HCT116 (cell line): ENCODE results near the gene RUNX1. TPM values are rescaled to one million over a fixed set of nuclear protein-coding genes. Genes with fewer than 3 reads are reported as not detected.

Experiments
- ATAC-seq: fragments of 200-7000 bp; cut with Tn5 transposase; 2 replicates; pipeline ENCODE4 v1.9.1; 2020; ENCODE audit warnings: mild to moderate bottlenecking, moderate library complexity
- BruUV-seq: library from RNA; stranded (reverse); fragments of 400-500 nt; replicated peaks from 2 replicates; lab custom pipeline; 2021; lab: Mats Ljungman, UMichigan
- CTCF ChIA-PET: fragments of 300-600 bp; sonication (Branson Sonifier 250); formaldehyde crosslinking; loops from one replicate; lab custom pipeline; 2021; ENCODE audit warnings: antibody characterized with exemption; lab: Charles Lee
- POLR2A ChIA-PET: fragments of 300-600, 350-600 bp; sonication (Branson Sonifier 250); formaldehyde crosslinking; loops from one replicate; lab custom pipeline; 2021; ENCODE audit warnings: antibody characterized with exemption; lab: Charles Lee
- RAD21 ChIA-PET, 2 experiments: fragments of 300-600 bp; sonication (Branson Sonifier 250); formaldehyde crosslinking; loops; one replicate each; lab custom pipeline; 2023; ENCODE audit warnings: low total read pairs in 2 of 2; ENCODE audit not compliant: uncharacterized antibody in 2 of 2, unreplicated experiment in 2 of 2, low non-redundant PET in 1 of 2; lab: Charles Lee
- DNase-seq: peaks from one replicate; pipeline ENCODE4 v3.0.0-alpha.2; 2010; ENCODE audit warnings: low read depth, low spot score
- H2AFZ ChIP-seq: fragments of 200-600 bp; shearing (Covaris generic), sonication (generic); 2 replicates; pipeline ENCODE4 v1.6.1; 2017; ENCODE audit warnings: low read depth, mixed run types, mixed read lengths, antibody characterized with exemption, low read length; ENCODE audit not compliant: poor library complexity, severe bottlenecking
- H3K27ac ChIP-seq: 2 replicates; pipeline ENCODE4 v1.5.1; 2012; ENCODE audit warnings: low read depth, low read length
- H3K27me3 ChIP-seq: fragments of 200-600 bp; sonication (generic); 2 replicates; pipeline ENCODE4 v1.6.1; 2016; ENCODE audit warnings: mixed run types, low read length, mixed read lengths; ENCODE audit not compliant: insufficient read depth
- H3K36me3 ChIP-seq, 2 experiments: fragments of 200-500 bp in 1 of 2; fragments of 200-600 bp in 1 of 2; sonication (Bioruptor generic) in 1 of 2; sonication (generic) in 1 of 2; 2 replicates each; pipeline versions ENCODE4 v1.5.1 to v1.6.1; 2014 to 2016; ENCODE audit warnings: low read length in 2 of 2, inconsistent platforms in 1 of 2, mixed read lengths in 1 of 2, mixed run types in 1 of 2; ENCODE audit not compliant: insufficient read depth in 2 of 2, control insufficient read depth in 1 of 2
- H3K4me1 ChIP-seq, 2 experiments: fragments of 200-600 bp in 1 of 2; sonication (generic) in 1 of 2; 2 replicates each; pipeline versions ENCODE4 v1.5.1 to v1.6.1; 2012 to 2017; ENCODE audit warnings: low read length in 2 of 2, inconsistent platforms in 1 of 2, mild to moderate bottlenecking in 1 of 2, mixed read lengths in 1 of 2, mixed run types in 1 of 2, moderate library complexity in 1 of 2; ENCODE audit not compliant: insufficient read depth in 2 of 2, control insufficient read depth in 1 of 2
- H3K4me2 ChIP-seq: fragments of 200-600 bp; sonication (generic); 2 replicates; pipeline ENCODE4 v1.6.1; 2017; ENCODE audit warnings: mixed run types, low read length, mixed read lengths
- H3K4me3 ChIP-seq, 2 experiments: fragments of 200-600 bp in 1 of 2; sonication (generic) in 1 of 2; replicated peaks in 1 of 2; 2 replicates each; pipeline ENCODE4 v1.5.1; 2011 to 2016; ENCODE audit warnings: low read length in 2 of 2, control low read depth in 1 of 2, low read depth in 1 of 2, mild to moderate bottlenecking in 1 of 2, mixed read lengths in 1 of 2, mixed run types in 1 of 2
- H3K79me2 ChIP-seq: fragments of 200-600 bp; sonication (generic); 2 replicates; pipeline ENCODE4 v1.6.1; 2017; ENCODE audit warnings: mild to moderate bottlenecking, mixed run types, low read length, moderate library complexity, mixed read lengths; ENCODE audit not compliant: insufficient read depth
- H3K9ac ChIP-seq: fragments of 200-600 bp; sonication (generic); 2 replicates; pipeline ENCODE4 v1.6.1; 2016; ENCODE audit warnings: low read length, mixed read lengths
- H3K9me2 ChIP-seq: fragments of 200-600 bp; sonication (generic), shearing (Covaris generic); 2 replicates; pipeline ENCODE4 v1.6.1; 2017; ENCODE audit warnings: mixed run types, mild to moderate bottlenecking, moderate library complexity; ENCODE audit not compliant: insufficient read depth
- H3K9me3 ChIP-seq, 2 experiments: fragments of 200-500 bp in 1 of 2; fragments of 200-600 bp in 1 of 2; sonication (Bioruptor generic) in 1 of 2; sonication (generic) in 1 of 2; 2 replicates each; pipeline ENCODE4 v1.6.1; 2014 to 2017; ENCODE audit warnings: low read length in 2 of 2, mixed read lengths in 2 of 2, inconsistent platforms in 1 of 2, low read depth in 1 of 2, mild to moderate bottlenecking in 1 of 2, mixed run types in 1 of 2, moderate library complexity in 1 of 2; ENCODE audit not compliant: control insufficient read depth in 1 of 2, insufficient read depth in 1 of 2
- H4K20me1 ChIP-seq: fragments of 200-600 bp; sonication (generic), shearing (Covaris generic); 2 replicates; pipeline ENCODE4 v1.6.1; 2017; ENCODE audit warnings: mixed run types, mild to moderate bottlenecking, moderate library complexity; ENCODE audit not compliant: insufficient read depth
- ELF1 ChIP-seq: IDR thresholded peaks from 2 replicates; pipeline ENCODE4 v1.6.1; 2012; ENCODE audit warnings: low read depth, borderline replicate concordance
- JUND ChIP-seq: IDR thresholded peaks from 2 replicates; pipeline ENCODE4 v1.6.1; 2012
- RAD21 ChIP-seq: IDR thresholded peaks from 2 replicates; pipeline ENCODE4 v1.6.1; 2012; ENCODE audit warnings: low read depth, mild to moderate bottlenecking
- SIN3A ChIP-seq: IDR thresholded peaks from 2 replicates; pipeline ENCODE4 v1.6.1; 2012; ENCODE audit warnings: low read depth
- SP1 ChIP-seq: IDR thresholded peaks from 2 replicates; pipeline ENCODE4 v1.6.1; 2012; ENCODE audit warnings: low read depth
- SRF ChIP-seq: IDR thresholded peaks from 2 replicates; pipeline ENCODE4 v1.6.1; 2012; ENCODE audit warnings: low read depth
- YY1 ChIP-seq: IDR thresholded peaks from 2 replicates; pipeline ENCODE4 v1.6.1; 2011; ENCODE audit warnings: low read length, low read depth, moderate library complexity, mild to moderate bottlenecking; ENCODE audit not compliant: insufficient replicate concordance; ENCODE audit errors: extremely low read depth
- ZFX ChIP-seq: fragments of 450-650 bp; IDR thresholded peaks from 2 replicates; pipeline ENCODE4 v1.6.1; 2017
- intact Hi-C: fragments of 100-400 bp; cut with micrococcal nuclease; formaldehyde crosslinking; loops from 2 replicates; pipeline ENCODE4 v1.10.0; 2022
- total RNA-seq: library from RNA; stranded (reverse); gene quantifications from one replicate; pipeline ENCODE4 v1.2.1, GENCODE V29; 2021; ENCODE audit not compliant: unreplicated experiment
- TF ChIP-seq, protein P1 (sequence below): IDR thresholded peaks from 2 replicates; pipeline ENCODE4 v1.6.1; 2012; ENCODE audit warnings: low read depth
- TF ChIP-seq, protein P2 (sequence below), 3 experiments: fragments of 200-600 bp in 1 of 3; sonication (generic) in 1 of 3; IDR thresholded peaks in 2 of 3; conservative IDR thresholded peaks in 1 of 3; 2 replicates each; pipeline ENCODE4 v1.5.1; 2012 to 2017; ENCODE audit warnings: low read depth in 2 of 3, low read length in 2 of 3, antibody characterized with exemption in 1 of 3, borderline replicate concordance in 1 of 3, control low read depth in 1 of 3, mild to moderate bottlenecking in 1 of 3, mixed read lengths in 1 of 3, mixed run types in 1 of 3, moderate library complexity in 1 of 3; ENCODE audit not compliant: insufficient read depth in 1 of 3
- TF ChIP-seq, protein P3 (sequence below): IDR thresholded peaks from 2 replicates; pipeline ENCODE4 v1.6.1; 2012

RUNX1 gene
- total RNA-seq, 1 experiment from 2014 or later, result 33.5 TPM

DNA sequence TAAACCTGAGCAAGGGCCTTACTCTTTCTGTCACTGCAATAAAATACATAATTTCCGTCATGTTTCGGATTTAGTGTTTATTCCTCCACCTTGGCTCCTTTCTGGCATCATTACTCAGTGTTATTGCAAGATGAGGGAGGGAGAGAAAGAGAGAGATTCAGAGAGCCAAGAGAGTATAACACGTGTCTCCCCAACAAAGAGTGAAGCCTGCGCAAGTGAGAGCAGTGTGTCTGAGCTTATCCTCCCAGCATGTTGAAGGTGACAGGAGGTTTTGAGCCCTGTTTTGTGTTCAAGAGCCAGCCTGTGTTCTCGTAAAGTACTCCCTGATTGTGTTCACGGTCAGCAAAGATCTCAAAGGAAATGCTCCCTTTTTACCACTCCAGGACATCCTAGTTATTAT is 6.3 kb downstream of the RUNX1 start:
- intact Hi-C loops, result no loop called here
- no peaks in the 10 kb centered on the region for H3K79me2 ChIP-seq

DNA sequence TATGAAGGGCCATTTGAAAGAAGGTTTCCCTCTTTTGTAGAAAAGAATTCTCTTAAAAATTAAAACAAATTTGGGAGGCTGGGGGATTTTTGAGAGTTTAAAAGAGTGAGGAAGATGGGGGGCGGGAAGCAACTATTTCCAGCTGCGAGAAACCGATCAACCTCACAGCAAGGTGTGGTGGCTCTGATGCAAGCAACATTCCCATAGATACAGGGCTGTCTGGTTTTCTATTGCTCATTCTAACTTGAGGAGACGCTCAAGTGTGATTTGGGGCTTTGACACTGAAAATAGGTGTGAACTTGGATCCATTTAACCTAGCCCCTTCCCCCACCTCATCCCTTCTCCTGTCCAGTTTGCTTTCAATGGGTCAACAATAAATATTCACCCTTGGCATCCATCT is 7.2 kb downstream of the RUNX1 start:
- H2AFZ ChIP-seq, result no peak overlapping the region
- H4K20me1 ChIP-seq, result no peaks in the 10 kb centered on the region
- ChIA-PET POLR2A (no interaction called here), CTCF (no interaction called here), RAD21 (no interaction called here)
- ATAC-seq (no peak), DNase-seq (no peak)
- no peak overlapping the region for H3K4me3 ChIP-seq
- no peaks in the 10 kb centered on the region for H3K79me2 ChIP-seq
- no peaks in the 10 kb centered on the region for H3K36me3 ChIP-seq
- H3K4me1 ChIP-seq, result peaks cover 4 to 7% of the 10 kb centered on the region in 2 experiments
- no TSS peak for BruUV-seq
- H3K9ac ChIP-seq, result no peak overlapping the region
- H3K9me3 ChIP-seq, result no peaks in the 10 kb centered on the region
- intact Hi-C loops, result no loop called here
- TF ChIP-seq ZFX (no peak), ELF1 (no peak)
- TF ChIP-seq, protein P1, sequence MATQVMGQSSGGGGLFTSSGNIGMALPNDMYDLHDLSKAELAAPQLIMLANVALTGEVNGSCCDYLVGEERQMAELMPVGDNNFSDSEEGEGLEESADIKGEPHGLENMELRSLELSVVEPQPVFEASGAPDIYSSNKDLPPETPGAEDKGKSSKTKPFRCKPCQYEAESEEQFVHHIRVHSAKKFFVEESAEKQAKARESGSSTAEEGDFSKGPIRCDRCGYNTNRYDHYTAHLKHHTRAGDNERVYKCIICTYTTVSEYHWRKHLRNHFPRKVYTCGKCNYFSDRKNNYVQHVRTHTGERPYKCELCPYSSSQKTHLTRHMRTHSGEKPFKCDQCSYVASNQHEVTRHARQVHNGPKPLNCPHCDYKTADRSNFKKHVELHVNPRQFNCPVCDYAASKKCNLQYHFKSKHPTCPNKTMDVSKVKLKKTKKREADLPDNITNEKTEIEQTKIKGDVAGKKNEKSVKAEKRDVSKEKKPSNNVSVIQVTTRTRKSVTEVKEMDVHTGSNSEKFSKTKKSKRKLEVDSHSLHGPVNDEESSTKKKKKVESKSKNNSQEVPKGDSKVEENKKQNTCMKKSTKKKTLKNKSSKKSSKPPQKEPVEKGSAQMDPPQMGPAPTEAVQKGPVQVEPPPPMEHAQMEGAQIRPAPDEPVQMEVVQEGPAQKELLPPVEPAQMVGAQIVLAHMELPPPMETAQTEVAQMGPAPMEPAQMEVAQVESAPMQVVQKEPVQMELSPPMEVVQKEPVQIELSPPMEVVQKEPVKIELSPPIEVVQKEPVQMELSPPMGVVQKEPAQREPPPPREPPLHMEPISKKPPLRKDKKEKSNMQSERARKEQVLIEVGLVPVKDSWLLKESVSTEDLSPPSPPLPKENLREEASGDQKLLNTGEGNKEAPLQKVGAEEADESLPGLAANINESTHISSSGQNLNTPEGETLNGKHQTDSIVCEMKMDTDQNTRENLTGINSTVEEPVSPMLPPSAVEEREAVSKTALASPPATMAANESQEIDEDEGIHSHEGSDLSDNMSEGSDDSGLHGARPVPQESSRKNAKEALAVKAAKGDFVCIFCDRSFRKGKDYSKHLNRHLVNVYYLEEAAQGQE, result no peak
- TF ChIP-seq, protein P2, sequence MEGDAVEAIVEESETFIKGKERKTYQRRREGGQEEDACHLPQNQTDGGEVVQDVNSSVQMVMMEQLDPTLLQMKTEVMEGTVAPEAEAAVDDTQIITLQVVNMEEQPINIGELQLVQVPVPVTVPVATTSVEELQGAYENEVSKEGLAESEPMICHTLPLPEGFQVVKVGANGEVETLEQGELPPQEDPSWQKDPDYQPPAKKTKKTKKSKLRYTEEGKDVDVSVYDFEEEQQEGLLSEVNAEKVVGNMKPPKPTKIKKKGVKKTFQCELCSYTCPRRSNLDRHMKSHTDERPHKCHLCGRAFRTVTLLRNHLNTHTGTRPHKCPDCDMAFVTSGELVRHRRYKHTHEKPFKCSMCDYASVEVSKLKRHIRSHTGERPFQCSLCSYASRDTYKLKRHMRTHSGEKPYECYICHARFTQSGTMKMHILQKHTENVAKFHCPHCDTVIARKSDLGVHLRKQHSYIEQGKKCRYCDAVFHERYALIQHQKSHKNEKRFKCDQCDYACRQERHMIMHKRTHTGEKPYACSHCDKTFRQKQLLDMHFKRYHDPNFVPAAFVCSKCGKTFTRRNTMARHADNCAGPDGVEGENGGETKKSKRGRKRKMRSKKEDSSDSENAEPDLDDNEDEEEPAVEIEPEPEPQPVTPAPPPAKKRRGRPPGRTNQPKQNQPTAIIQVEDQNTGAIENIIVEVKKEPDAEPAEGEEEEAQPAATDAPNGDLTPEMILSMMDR (IDR thresholded peaks at IDR 0.05 in 2 of 3, conservative IDR thresholded peaks at IDR 0.05 in 1 of 3; ENCODE audit: borderline replicate concordance in 1 of 3, insufficient read depth in 1 of 3, low read depth in 2 of 3, low read length in 2 of 3), result no peak
- H3K9me2 ChIP-seq, result no peaks in the 10 kb centered on the region
- no peaks in the 10 kb centered on the region for H3K27me3 ChIP-seq
- H3K27ac ChIP-seq, result no peak overlapping the region
- H3K4me2 ChIP-seq, result no peak overlapping the region

More for the DNA sequence above, 6.3 kb downstream of the RUNX1 start:
- Histone ChIP-seq H3K9me3 (no peaks in the 10 kb centered on the region), H3K4me1 (peaks cover 13 to 17% of the 10 kb centered on the region in 2 experiments), H3K27ac (no peak overlapping the region), H4K20me1 (no peaks in the 10 kb centered on the region), H3K9me2 (no peaks in the 10 kb centered on the region), H2AFZ (no peak overlapping the region), H3K4me2 (no peak overlapping the region), H3K4me3 (no peak overlapping the region), H3K27me3 (no peaks in the 10 kb centered on the region), H3K36me3 (no peaks in the 10 kb centered on the region), H3K9ac (no peak overlapping the region)
- DNase-seq (no peak), ATAC-seq (no peak)
- no TSS peak for BruUV-seq
- ChIA-PET RAD21 (no interaction called here), CTCF (no interaction called here), POLR2A (no interaction called here)
- TF ChIP-seq, protein P3, sequence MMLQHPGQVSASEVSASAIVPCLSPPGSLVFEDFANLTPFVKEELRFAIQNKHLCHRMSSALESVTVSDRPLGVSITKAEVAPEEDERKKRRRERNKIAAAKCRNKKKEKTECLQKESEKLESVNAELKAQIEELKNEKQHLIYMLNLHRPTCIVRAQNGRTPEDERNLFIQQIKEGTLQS, result no peak
- TF ChIP-seq SP1, result no peak
- TF ChIP-seq SRF, result no peak
- no peak for TF ChIP-seq YY1
- no peak for TF ChIP-seq ZFX
- no peak for TF ChIP-seq RAD21
- no peak for TF ChIP-seq SIN3A
- TF ChIP-seq JUND, result no peak
